SIG-M5 (cell line): ENCODE data around the gene SIRT7.
"Not testable (repeated sequence)": the region's sequence is repeated elsewhere in the genome, so short reads cannot be mapped to it uniquely, and the experiment has no call there.

ENCODE experiments used
- DNase-seq: peaks from one replicate; lab custom pipeline; 2025; lab: John Stamatoyannopoulos, UW

The SIRT7 gene

DNA sequence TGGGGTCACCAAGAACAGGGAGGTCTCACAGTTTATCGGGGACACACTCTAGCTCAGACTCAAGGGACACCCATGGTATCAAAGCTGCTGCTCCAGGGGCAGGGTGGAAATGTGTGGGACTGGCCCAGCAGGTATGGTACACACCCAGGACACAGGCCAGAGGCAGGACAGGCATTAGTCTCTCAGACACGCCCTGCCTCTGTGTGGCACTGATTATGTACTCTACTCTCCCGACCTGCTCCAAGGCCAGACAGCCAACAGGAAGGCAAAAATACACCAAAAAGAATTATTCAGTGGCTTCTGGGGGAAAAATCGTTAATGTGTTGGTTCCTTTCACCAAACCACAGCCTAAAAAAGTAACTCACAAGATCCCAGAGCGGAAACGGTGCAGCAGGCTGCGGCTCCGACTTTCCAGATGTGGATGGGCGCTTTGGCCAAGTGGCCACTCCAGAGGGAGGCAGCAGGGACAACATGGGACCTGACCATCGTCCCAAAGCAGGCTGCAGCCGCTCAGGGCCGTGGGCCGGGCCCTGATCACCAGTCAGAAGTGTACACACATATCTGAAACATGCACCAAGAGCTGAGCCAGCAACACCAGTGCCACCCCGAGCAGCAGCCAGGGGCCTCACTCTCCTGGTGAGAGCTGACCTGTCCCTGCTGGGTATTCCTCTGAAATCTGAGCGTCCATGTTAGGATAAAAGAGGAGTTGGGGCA, 1.0 kb upstream of the SIRT7 start:
- no peak for DNase-seq

DNA sequence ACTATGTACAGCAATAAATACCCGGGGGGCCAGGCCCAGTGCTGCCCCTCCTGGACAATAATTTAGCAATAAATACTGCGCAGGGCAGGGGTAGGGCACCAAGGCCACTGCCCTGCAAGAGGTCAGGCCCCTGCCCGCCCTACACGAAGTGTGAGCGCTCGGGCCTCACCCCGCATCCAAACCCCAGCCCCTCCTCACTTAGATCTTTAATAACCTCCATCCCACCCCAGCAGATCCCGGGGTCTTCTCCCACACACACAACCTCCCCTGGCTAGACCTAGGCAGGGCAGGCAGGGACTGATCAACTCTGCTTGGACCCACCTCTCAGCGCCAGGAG, 325 bp upstream of the SIRT7 start:
- DNase-seq = not testable (repeated sequence)

DNA sequence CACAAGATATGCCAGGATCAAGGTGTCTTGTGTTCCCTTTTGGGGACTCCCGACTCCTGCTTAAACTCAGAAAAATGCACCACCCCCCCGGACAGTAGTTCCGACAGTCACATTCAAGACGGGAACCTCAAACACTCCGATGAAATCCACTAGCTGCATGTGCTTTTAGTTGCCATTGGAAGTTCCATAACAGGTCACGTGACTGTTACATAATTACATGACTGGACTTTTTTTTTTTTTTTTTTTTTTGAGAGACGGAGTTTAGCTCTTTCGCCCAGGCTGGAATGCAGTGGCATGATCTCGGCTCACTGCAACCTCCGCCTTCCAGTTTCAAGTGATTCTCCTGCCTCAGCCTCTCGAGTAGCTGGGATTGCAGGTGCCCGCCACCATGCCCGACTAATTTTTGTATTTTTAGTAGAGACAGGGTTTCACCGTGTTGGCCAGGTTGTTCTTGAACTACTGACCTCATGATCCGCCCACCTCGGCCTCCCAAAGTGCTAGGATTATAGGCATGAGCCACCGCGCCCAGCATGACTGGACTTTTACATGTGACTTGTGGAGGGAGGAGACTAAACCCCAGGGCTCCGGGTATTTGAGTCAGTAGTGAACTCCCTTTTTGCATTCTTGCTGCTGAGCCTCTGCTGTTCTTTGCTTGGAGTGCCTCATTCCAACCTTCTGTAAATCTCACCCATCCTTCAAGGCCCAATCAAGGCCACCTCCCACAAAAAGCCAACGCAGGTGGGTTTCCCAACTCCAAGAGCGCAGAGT, 1.6 kb downstream of the SIRT7 start:
- DNase-seq = no peak

- no peak for DNase-seq
Measured at GRCh38 chr17:81915331-81915730, 2.6 kb downstream of the SIRT7 start.

DNA sequence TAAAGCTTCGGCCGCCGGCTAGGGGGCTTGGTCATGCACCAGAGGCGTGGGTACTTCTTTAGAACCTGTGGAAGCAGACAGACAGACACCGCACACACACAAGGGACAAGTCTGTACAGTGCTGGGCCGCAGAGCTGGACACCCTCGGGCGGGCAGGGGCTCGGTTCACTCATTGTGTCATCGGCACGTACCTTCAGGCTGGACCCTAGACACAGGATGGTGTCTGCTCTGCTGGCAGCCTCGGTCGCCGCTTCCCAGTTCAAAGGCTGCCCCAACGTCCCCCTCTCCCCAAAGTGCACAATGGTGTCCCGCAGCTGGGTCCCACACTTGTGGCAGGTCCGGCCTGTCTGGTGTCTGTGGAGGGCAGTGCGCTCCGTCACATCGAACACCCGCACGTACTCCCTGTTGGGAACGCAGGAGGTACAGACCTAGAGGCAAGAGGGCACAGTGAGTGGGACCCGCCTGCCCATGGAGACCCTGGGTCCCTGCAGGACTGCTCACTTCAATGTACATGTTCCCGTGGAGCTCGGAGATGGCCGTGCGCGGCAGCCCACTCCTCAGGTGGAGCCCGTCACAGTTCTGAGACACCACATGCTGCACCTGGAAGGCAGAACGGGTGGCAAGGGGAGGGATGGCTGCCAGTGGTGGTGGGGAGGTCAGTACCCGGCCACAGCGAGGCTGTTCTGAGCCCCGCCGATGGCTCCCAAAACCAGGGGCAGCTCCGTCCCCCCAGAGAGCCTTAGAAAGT, 3.7 kb downstream of the SIRT7 start:
- DNase-seq = no peak

GRCh38 chr17:81913394-81914102, 4.4 kb downstream of the SIRT7 start:
- no peak for DNase-seq

DNA sequence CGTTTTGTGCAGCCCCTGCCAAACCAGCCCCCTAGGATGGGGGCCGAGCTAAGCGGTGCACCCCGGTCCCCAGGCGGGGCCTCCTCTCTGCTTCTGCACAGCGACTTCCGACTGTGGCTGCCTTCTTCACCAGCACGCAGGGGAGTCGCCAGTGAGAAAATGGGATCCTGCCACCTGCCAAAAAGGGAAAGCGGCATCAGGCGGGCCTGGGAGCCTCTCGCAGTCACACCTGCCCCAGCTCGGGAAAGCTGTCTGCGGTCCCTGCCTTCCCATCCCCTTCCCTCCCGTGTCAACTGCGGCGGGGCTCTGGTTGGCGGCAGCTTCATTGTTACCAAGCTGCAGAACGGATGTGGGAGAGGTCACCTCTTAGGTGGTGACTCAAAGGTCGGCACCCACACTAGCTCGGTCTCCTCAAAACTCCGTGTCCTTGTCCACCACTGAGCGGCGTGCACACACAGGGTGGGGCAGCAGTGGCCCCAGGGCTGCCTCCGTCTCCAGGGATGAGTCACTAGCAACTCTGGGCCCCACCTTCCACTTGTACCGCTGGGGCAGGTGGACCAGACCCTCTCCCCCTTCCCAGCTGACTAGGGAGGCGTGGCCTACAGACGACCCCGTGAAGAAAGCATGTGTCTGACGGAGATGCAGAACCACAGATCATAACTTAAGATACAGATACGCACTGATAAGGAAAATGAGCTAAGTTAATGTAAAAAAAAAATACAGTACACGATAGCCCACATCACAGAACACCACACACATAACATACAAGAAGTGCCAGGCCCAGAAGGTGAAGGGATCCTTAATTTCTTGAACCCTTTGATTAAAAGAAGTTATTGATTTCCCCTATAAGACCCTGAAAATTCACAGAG, 5.3 kb downstream of the SIRT7 start:
- no peak for DNase-seq

DNA sequence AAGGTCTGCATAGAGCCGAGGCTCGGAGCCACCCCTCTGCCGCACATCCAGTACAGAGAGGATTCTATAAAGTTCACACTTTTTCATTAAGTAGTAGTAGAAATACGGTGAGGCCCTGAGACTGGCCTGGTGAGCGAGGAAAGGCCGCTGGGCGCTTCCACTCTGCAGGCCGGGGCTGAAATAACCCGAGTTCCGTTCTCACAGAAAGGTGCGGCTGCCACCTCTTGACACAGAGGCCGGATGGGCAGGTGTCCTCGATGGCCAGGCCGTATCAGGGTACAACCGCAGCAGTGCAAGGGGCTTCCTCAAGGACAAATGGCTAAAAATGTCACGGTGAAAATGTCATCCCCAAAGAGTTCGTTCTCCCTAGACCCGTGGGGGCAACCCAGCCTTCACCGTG, 6.0 kb downstream of the SIRT7 start:
- no peak for DNase-seq

DNA sequence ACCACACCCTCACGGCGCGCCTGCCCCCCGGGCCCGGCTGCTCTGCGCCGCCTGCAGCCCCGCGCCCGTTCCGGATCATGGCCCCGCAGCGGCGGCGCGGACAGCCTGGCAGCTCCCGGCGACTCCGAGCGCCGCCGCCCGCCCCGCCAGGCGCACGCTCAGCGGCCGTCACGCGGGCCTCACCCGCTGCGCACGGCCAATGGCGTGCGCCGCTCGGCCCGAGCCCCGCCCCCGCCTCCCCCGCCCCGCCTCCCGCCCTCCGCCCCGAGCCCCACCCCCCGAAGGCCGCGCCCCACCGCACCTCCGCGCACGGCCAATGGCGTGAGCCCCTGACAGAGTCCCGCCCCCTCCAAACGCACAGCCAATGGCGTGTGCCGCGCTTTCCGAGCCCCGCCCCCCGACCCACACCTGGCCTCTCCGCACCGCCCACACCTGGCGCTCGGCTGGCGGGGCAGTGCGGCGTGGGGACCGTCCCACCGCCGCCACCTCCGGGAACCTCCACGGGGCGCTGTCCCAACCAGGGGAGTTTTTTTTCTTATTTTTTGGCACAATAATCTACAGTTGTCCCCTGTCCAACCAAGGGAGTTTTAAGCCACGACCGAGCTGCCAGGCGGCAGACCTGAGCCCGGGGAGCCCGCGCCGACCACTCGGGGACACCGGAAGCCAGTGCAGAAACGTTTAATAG, 6.6 kb downstream of the SIRT7 start, which contains the start of gene PCYT2:
PCYT2 (minus strand) TSS at position 123 of the 685 bp plus-strand sequence; CDS start at position 79, 44 bp downstream.
- no peak for DNase-seq

- no peak for DNase-seq
Measured at GRCh38 chr17:81910840-81911276, 7.1 kb downstream of the SIRT7 start.

GRCh38 chr17:81909966-81910839, 7.8 kb downstream of the SIRT7 start:
- no peak for DNase-seq

DNA sequence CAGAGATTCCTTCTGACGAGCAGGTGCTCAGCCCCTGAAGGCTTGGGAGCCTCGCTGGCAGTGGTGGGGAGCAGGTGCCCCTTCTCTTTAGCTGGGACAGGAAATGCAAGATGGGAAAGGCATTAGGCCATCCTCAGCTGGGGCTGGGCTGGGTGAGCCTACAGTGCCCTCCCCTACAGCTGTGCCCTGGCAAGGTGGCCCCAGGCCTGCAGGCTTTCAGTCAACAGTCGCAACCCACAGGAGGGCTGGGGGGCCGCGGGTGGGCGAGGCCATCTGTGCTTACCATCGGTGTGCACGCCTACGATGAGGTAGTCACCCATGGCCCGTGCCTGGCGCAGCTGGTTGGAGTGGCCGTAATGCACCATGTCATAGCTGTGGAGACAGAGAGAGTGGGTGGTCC, 8.7 kb downstream of the SIRT7 start:
- DNase-seq = no peak

- no peak for DNase-seq
Measured at GRCh38 chr17:81908793-81909192, 9.2 kb downstream of the SIRT7 start.

DNA sequence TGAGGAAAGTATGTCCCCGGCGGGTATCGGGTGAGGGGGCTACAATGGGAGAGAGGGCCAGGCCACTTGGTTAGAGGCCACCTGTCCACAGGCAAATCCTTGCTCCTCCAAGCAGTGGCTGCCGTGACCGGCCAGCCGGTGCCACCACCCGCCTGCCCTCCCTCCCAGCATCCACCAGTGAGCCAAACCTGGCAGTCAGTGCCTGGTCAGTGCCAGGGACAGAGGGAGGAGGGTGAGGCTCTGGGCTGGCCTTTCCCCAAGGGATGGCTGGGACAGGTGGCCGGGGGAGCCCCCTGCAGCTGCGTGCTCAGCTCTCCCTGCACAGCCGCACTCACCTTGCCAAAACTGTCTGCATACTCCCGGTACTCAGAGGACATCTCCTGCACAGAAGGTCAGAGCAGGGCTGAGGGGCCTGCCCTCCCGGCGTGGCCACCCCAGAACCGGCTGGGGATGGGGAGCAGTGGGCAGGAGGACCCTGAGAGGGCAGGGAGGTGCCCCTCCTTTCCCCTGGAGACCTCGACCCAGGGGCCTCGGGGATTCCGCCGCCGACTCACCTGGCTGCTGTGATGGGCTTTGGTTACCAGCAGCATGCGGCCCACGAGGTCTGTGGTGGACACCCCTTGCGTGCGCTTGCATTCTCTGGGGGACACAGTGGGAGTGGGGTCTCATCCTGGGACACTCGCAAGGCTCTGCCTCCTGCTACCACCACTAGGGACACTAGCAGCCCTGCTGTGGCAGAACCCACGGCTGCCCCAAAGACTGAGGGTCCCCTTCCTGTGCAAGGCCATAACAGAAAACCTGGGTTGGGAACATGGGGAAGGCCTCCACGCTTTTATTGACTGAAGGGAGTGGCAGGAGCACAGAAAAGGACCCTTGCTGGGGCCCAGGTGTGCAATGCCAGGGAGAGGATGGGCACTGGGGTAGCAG, 10.5 kb downstream of the SIRT7 start:
- DNase-seq = no peak

DNA sequence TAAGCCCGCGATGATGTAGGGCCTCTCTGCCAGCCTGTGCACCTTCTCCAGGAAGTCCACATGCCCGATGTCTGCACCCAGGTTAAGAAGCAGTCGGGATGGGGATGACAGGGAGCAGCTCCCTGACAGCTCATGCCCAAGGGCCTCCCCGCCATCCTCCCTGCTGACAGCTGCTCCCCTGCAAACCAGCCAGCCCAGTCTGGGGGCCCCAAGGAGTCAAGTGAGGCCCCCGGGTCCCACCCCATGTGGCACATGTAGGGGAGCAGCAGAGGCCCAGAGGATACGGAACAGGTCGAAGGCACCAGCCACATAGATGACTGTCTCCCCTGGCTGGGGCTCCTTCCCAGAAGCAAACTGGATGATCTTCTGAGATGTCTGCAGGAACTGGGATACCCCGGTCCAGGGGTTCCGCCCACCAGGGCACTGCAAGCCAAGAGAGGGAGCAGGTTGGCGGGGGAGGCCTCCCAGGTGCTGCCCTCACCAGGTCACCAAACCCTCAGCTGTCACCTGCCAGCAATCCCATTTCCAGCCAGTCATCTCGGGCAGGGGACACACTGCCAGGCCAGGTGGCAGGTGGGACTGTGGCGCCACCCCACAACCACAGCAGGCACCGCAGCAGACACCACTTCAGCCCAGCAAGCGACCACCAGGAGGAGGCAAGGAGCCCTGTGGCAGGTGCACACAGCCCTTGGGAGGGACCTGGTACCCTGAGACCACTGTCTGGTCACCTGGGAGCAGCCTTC, 11.3 kb downstream of the SIRT7 start:
- DNase-seq = no peak

GRCh38 chr17:81905993-81906392, 12.0 kb downstream of the SIRT7 start:
- no peak for DNase-seq

- DNase-seq = no peak
Measured at GRCh38 chr17:81905424-81905875, 12.5 kb downstream of the SIRT7 start.
